Measurements from ENCODE around the gene CXorf66. TPM values are rescaled to one million over a fixed set of nuclear protein-coding genes. Genes with fewer than 3 reads are reported as not detected.
"Not testable (repeated sequence)": the region's sequence is repeated elsewhere in the genome, so short reads cannot be mapped to it uniquely, and the experiment has no call there.

Gene CXorf66
- total RNA-seq, 5 donors from 2014 or later (not counting 1 experiment from before 2014, with no cell fraction given): not detected

DNA sequence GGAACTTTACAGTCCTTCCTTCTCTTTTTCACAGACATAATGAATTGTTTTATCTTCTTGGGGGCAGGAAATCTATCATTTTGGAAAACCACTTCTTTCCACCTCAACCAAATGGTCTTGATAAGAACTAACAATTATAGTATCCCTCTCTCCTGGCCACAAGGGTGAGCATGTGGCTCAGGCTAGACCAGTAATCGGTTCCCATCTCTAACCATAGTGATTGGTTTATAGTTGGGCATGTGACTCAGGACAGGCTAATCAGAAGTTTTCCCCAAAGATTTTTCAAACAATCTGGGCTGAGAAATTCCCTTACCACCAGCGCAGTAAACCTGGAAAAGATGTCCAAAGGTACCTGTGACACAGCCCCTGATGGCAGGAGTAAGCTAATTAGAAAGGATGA lies 4.0 kb upstream of the CXorf66 start:
- no peak for ATAC-seq (replicated peaks in 1 of 4)
- Mint-ChIP-seq H3K9me3 (no peaks in the 10 kb centered on the region), H3K4me3 (no peak overlapping the region), H3K27ac (no peak overlapping the region), H3K36me3 (no peaks in the 10 kb centered on the region), H3K27me3 (peaks cover 0 to 43% of the 10 kb centered on the region in 2 donors), H3K4me1 (peaks cover 2 to 6% (median 2%) of the 10 kb centered on the region in 3 donors)
- ChIA-PET POLR2A (no interaction called here), CTCF (no interaction called here)
- H3K4me3 ChIP-seq (ENCODE audit: control insufficient read depth in 1 of 2, extremely low read depth in 1 of 2, low read length in 1 of 2): no peak overlapping the region
- no peaks in the 10 kb centered on the region for H3K9me3 ChIP-seq
- no peaks in the 10 kb centered on the region for H3K27me3 ChIP-seq (replicated peaks in 1 of 2; ENCODE audit: control insufficient read depth in 2 of 2, extremely low read depth in 1 of 2, insufficient read depth in 2 of 2, low read length in 1 of 2)
- H3K27ac ChIP-seq (ENCODE audit: low read length): no peak overlapping the region
- no peaks in the 10 kb centered on the region for H3K4me1 ChIP-seq (ENCODE audit: control insufficient read depth in 1 of 2, extremely low read depth in 1 of 2, insufficient read depth in 2 of 2, low read length in 2 of 2)
- no peak for DNase-seq
- no peaks in the 10 kb centered on the region for H3K36me3 ChIP-seq (ENCODE audit: control insufficient read depth in 2 of 2, extremely low read depth in 1 of 2, insufficient read depth in 1 of 2, low read length in 1 of 2)
- no CpG with 5 or more reads among the region's 2 CpGs for WGBS (ENCODE audit: insufficient coverage)

DNA sequence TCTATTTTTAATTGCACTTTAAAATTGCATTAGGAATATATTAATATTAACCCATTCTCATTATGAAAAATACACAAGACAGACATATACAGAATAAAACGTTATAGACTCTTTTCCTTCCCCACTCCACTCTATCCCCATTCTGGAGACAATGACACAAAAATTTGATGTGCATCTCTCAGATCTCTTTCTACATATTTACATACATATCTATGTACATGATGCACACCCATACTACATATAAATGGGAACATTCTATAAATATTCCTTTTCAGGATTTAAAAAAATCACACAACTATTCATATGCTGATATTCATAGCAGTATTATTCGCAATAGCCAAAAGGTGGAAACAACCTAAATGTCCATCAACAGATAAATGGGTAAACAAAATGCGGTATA lies 2.4 kb upstream of the CXorf66 start:
- ChIA-PET POLR2A (no interaction called here), CTCF (no interaction called here)
- Mint-ChIP-seq H3K36me3 (no peaks in the 10 kb centered on the region), H3K27ac (no peak overlapping the region), H3K27me3 (peaks cover 0 to 39% of the 10 kb centered on the region in 2 donors), H3K4me1 (peaks cover 2 to 6% (median 2%) of the 10 kb centered on the region in 3 donors), H3K9me3 (no peaks in the 10 kb centered on the region), H3K4me3 (no peak overlapping the region)
- DNase-seq (no peak), ATAC-seq (replicated peaks in 1 of 4) (no peak)
- no CpG with 5 or more reads among the region's 3 CpGs for WGBS (ENCODE audit: insufficient coverage)
- Histone ChIP-seq H3K9me3 (no peaks in the 10 kb centered on the region), H3K36me3 (ENCODE audit: control insufficient read depth in 2 of 2, extremely low read depth in 1 of 2, insufficient read depth in 1 of 2, low read length in 1 of 2) (no peaks in the 10 kb centered on the region), H3K27me3 (replicated peaks in 1 of 2; ENCODE audit: control insufficient read depth in 2 of 2, extremely low read depth in 1 of 2, insufficient read depth in 2 of 2, low read length in 1 of 2) (no peaks in the 10 kb centered on the region), H3K27ac (ENCODE audit: low read length) (no peak overlapping the region), H3K4me3 (ENCODE audit: control insufficient read depth in 1 of 2, extremely low read depth in 1 of 2, low read length in 1 of 2) (no peak overlapping the region), H3K4me1 (ENCODE audit: control insufficient read depth in 1 of 2, extremely low read depth in 1 of 2, insufficient read depth in 2 of 2, low read length in 2 of 2) (no peaks in the 10 kb centered on the region)

DNA sequence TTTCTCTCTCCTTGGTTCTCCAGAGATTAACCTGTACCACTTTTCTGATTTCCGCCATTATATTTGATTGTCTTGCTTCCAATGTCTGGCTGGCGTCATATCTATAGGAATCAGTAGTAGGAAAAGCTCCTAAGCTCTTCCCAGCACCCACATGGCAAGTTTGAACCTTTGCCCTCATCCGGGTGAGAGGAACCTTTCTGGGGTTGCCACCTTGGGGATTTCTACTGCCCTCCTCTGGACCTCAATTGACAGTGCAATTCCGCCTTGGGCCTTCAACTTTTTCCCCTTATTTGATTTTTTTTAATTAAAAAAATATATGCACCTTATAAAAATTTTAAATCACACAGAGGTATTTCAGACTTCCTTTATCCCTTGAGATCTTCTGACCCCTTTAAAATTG lies 2.0 kb upstream of the CXorf66 start:
- DNase-seq (peak in 1 of 35 experiments; percentile 1), ATAC-seq (replicated peaks in 1 of 4) (no peak)
- Histone ChIP-seq H3K36me3 (ENCODE audit: control insufficient read depth in 2 of 2, extremely low read depth in 1 of 2, insufficient read depth in 1 of 2, low read length in 1 of 2) (no peaks in the 10 kb centered on the region), H3K4me1 (ENCODE audit: control insufficient read depth in 1 of 2, extremely low read depth in 1 of 2, insufficient read depth in 2 of 2, low read length in 2 of 2) (no peaks in the 10 kb centered on the region), H3K27me3 (replicated peaks in 1 of 2; ENCODE audit: control insufficient read depth in 2 of 2, extremely low read depth in 1 of 2, insufficient read depth in 2 of 2, low read length in 1 of 2) (no peaks in the 10 kb centered on the region), H3K9me3 (no peaks in the 10 kb centered on the region), H3K27ac (ENCODE audit: low read length) (no peak overlapping the region), H3K4me3 (ENCODE audit: control insufficient read depth in 1 of 2, extremely low read depth in 1 of 2, low read length in 1 of 2) (no peak overlapping the region)
- CTCF ChIA-PET: interaction anchor here in 1 of 2 donors (0.6 kb wide), 1 partner anchor 535 kb away, joined by 6 read pairs; no protein-coding TSS in a partner anchor
- H3K4me1 Mint-ChIP-seq: peaks cover 2 to 6% (median 2%) of the 10 kb centered on the region in 3 donors
- H3K27me3 Mint-ChIP-seq: peaks cover 0 to 37% of the 10 kb centered on the region in 2 donors
- no peak overlapping the region for H3K4me3 Mint-ChIP-seq
- no peaks in the 10 kb centered on the region for H3K36me3 Mint-ChIP-seq
- H3K9me3 Mint-ChIP-seq: no peaks in the 10 kb centered on the region
- H3K27ac Mint-ChIP-seq: no peak overlapping the region
- POLR2A ChIA-PET: no interaction called here
- no CpG with 5 or more reads among the region's 4 CpGs for WGBS (ENCODE audit: insufficient coverage)

DNA sequence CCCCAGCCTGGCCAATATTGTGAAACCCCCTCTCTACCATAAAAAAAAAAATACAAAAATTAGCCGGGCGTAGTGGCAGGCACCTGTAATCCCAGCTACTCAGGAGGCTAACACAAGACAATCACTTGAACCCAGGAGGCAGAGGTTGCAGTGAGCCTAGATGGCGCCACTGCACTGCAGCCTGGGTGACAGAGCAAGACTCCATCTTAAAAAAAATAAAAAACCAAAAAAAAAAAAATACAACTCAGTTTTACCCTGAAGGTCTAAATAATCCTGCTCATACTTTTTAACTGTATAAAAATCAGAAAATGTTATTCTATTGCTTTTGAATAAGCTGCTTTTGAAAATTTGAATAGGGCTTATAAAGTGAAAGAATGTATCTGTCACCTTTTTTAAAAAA lies 838 bp upstream of the CXorf66 start:
- not testable (repeated sequence) for H3K9me3 Mint-ChIP-seq; H3K4me3 Mint-ChIP-seq; ATAC-seq (replicated peaks in 1 of 4); H3K36me3 ChIP-seq (ENCODE audit: control insufficient read depth in 2 of 2, extremely low read depth in 1 of 2, insufficient read depth in 1 of 2, low read length in 1 of 2); H3K27me3 ChIP-seq (replicated peaks in 1 of 2; ENCODE audit: control insufficient read depth in 2 of 2, extremely low read depth in 1 of 2, insufficient read depth in 2 of 2, low read length in 1 of 2); H3K27ac ChIP-seq (ENCODE audit: low read length); H3K9me3 ChIP-seq; H3K4me1 Mint-ChIP-seq; H3K4me3 ChIP-seq (ENCODE audit: control insufficient read depth in 1 of 2, extremely low read depth in 1 of 2, low read length in 1 of 2); H3K4me1 ChIP-seq (ENCODE audit: control insufficient read depth in 1 of 2, extremely low read depth in 1 of 2, insufficient read depth in 2 of 2, low read length in 2 of 2); H3K36me3 Mint-ChIP-seq; H3K27ac Mint-ChIP-seq
- peak in 1 of 35 experiments; percentile 0 for DNase-seq
- peaks cover 0 to 35% of the 10 kb centered on the region in 2 donors for H3K27me3 Mint-ChIP-seq
- ChIA-PET POLR2A (interaction anchor here in 1 of 2 donors (0.7 kb wide), 1 partner anchor 25 kb away, joined by 5 read pairs; no protein-coding TSS in a partner anchor), CTCF (interaction anchor here (0.6 to 0.7 kb wide), 5 partner anchors 9 to 209 kb away, joined by 3 to 5 read pairs (median 3); no protein-coding TSS in a partner anchor)
- no CpG with 5 or more reads among the region's 3 CpGs for WGBS (ENCODE audit: insufficient coverage)

DNA sequence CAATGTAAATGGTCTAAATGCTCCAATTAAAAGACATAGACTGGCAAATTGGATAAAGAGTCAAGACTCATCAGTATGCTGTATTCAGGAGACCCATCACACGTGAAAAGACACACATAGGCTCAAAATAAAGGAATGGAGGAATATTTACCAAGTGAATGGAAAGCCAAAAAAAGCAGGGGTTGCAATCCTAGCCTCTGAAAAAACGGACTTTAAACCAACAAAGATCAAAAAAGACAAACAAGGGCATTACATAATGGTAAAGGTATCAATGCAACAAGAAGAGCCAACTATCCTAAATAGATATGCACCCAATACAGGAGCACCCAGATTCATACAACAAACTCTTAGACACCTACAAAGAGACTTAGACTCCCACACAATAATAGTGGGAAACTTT lies 4.2 kb downstream of the CXorf66 start:
- H3K4me3 Mint-ChIP-seq; H3K4me1 Mint-ChIP-seq; H3K27ac Mint-ChIP-seq; CTCF ChIA-PET; DNase-seq; H3K27me3 ChIP-seq (replicated peaks in 1 of 2; ENCODE audit: control insufficient read depth in 2 of 2, extremely low read depth in 1 of 2, insufficient read depth in 2 of 2, low read length in 1 of 2); POLR2A ChIA-PET; H3K36me3 Mint-ChIP-seq; ATAC-seq (replicated peaks in 1 of 4); H3K27ac ChIP-seq (ENCODE audit: low read length); H3K9me3 Mint-ChIP-seq; H3K36me3 ChIP-seq (ENCODE audit: control insufficient read depth in 2 of 2, extremely low read depth in 1 of 2, insufficient read depth in 1 of 2, low read length in 1 of 2); H3K9me3 ChIP-seq; H3K4me3 ChIP-seq (ENCODE audit: control insufficient read depth in 1 of 2, extremely low read depth in 1 of 2, low read length in 1 of 2); H3K4me1 ChIP-seq (ENCODE audit: control insufficient read depth in 1 of 2, extremely low read depth in 1 of 2, insufficient read depth in 2 of 2, low read length in 2 of 2): not testable (repeated sequence)
- WGBS (ENCODE audit: insufficient coverage): no CpG with 5 or more reads among the region's 2 CpGs
- H3K27me3 Mint-ChIP-seq: peaks cover 5 to 33% of the 10 kb centered on the region in 2 donors

DNA sequence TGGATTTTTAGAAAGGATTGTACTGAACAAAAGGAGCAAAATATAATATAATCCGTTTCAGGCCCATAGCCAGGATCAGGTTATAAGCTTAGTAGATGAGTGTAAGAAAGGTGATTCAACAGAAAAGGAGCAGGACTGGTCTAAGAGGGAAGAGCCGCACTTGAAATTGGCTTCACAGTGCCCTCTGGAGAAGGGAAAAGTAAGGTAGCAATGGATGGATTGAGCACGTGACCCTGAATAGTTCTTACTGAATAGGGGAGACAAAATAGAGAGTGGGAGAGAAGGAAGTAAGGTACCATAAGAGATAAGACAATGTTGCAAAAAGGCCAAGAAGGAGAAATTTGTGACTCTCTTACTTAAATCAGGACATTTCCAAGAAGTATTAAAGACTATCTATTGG lies 15.6 kb downstream of the CXorf66 start:
- H3K27me3 ChIP-seq (replicated peaks in 1 of 2; ENCODE audit: control insufficient read depth in 2 of 2, extremely low read depth in 1 of 2, insufficient read depth in 2 of 2, low read length in 1 of 2): no peaks in the 10 kb centered on the region
- no peak overlapping the region for H3K4me3 ChIP-seq (ENCODE audit: control insufficient read depth in 1 of 2, extremely low read depth in 1 of 2, low read length in 1 of 2)
- DNase-seq: no peak
- ATAC-seq (replicated peaks in 1 of 4): no peak
- no peak overlapping the region for H3K27ac ChIP-seq (ENCODE audit: low read length)
- H3K4me1 ChIP-seq (ENCODE audit: control insufficient read depth in 1 of 2, extremely low read depth in 1 of 2, insufficient read depth in 2 of 2, low read length in 2 of 2): no peaks in the 10 kb centered on the region
- no peak overlapping the region for H3K27ac Mint-ChIP-seq
- WGBS (ENCODE audit: insufficient coverage): 88% methylated on average over 2 of the region's 3 CpGs
- H3K36me3 ChIP-seq (ENCODE audit: control insufficient read depth in 2 of 2, extremely low read depth in 1 of 2, insufficient read depth in 1 of 2, low read length in 1 of 2): no peaks in the 10 kb centered on the region
- no peaks in the 10 kb centered on the region for H3K9me3 Mint-ChIP-seq
- CTCF ChIA-PET: no interaction called here
- peaks cover 2 to 16% of the 10 kb centered on the region in 2 donors for H3K27me3 Mint-ChIP-seq
- no peaks in the 10 kb centered on the region for H3K9me3 ChIP-seq
- no peaks in the 10 kb centered on the region for H3K36me3 Mint-ChIP-seq
- no peak overlapping the region for H3K4me3 Mint-ChIP-seq
- H3K4me1 Mint-ChIP-seq: peaks cover 0 to 6% (median 0%) of the 10 kb centered on the region in 3 donors
- POLR2A ChIA-PET: no interaction called here

DNA sequence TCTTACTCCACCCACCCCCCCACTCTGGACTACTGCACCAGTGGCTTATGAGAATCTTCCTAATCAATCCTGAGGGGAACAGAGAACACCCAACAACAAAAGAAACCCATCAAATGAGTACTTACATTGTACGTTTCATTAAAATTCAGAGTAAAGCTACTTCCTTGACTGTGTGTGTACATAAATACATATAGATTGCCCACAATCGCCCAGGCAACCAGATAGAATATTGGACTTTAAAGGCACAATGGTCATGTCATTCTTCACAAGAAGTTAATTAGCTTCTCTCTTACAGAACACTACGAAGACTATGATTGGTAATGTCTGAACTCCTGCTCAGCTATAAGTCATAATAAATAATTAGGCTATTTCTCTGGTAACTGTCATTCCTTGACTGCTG lies 20.2 kb downstream of the CXorf66 start:
- peaks cover 2 to 13% of the 10 kb centered on the region in 2 donors for H3K27me3 Mint-ChIP-seq
- DNase-seq (no peak), ATAC-seq (replicated peaks in 1 of 4) (no peak)
- H3K27ac ChIP-seq (ENCODE audit: low read length): no peak overlapping the region
- H3K9me3 Mint-ChIP-seq: no peaks in the 10 kb centered on the region
- H3K4me3 Mint-ChIP-seq: no peak overlapping the region
- H3K36me3 Mint-ChIP-seq: no peaks in the 10 kb centered on the region
- ChIA-PET CTCF (no interaction called here), POLR2A (no interaction called here)
- peaks cover 0 to 6% (median 0%) of the 10 kb centered on the region in 3 donors for H3K4me1 Mint-ChIP-seq
- no peaks in the 10 kb centered on the region for H3K27me3 ChIP-seq (replicated peaks in 1 of 2; ENCODE audit: control insufficient read depth in 2 of 2, extremely low read depth in 1 of 2, insufficient read depth in 2 of 2, low read length in 1 of 2)
- H3K36me3 ChIP-seq (ENCODE audit: control insufficient read depth in 2 of 2, extremely low read depth in 1 of 2, insufficient read depth in 1 of 2, low read length in 1 of 2): no peaks in the 10 kb centered on the region
- H3K4me3 ChIP-seq (ENCODE audit: control insufficient read depth in 1 of 2, extremely low read depth in 1 of 2, low read length in 1 of 2): no peak overlapping the region
- no peaks in the 10 kb centered on the region for H3K9me3 ChIP-seq
- H3K27ac Mint-ChIP-seq: no peak overlapping the region
- WGBS (ENCODE audit: insufficient coverage): no CpG with 5 or more reads among the region's 3 CpGs
- no peaks in the 10 kb centered on the region for H3K4me1 ChIP-seq (ENCODE audit: control insufficient read depth in 1 of 2, extremely low read depth in 1 of 2, insufficient read depth in 2 of 2, low read length in 2 of 2)
